Gastrocnemius medialis (tissue), 4 donors: ENCODE measurements around the gene SNX10.

Source experiments
- CTCF ChIP-seq, 5 experiments: fragments of 450-650 bp in 3 of 5; fragments of 200-600 bp in 2 of 5; sonication (generic) in 2 of 5; IDR thresholded peaks in 4 of 5; conservative IDR thresholded peaks in 1 of 5; 1 replicate in 4 of 5; 2 replicates in 1 of 5; pipeline ENCODE4 v1.5.1; 2016 to 2019; ENCODE audit warnings: antibody characterized with exemption in 5 of 5, mild to moderate bottlenecking in 3 of 5, moderate library complexity in 3 of 5
- POLR2A ChIP-seq, 2 donors: fragments of 450-650 bp; IDR thresholded peaks; one replicate each; pipeline ENCODE4 v1.6.1; 2017; ENCODE audit warnings: antibody characterized with exemption in 2 of 2, mild to moderate bottlenecking in 2 of 2, moderate library complexity in 2 of 2

GRCh38 chr7:26284477-26284876 is 7.2 kb upstream of the SNX10 start:
- TF ChIP-seq CTCF (IDR thresholded peaks at IDR 0.05 in 4 of 5, conservative IDR thresholded peaks at IDR 0.05 in 1 of 5) (no peak), POLR2A (IDR thresholded peaks at IDR 0.05) (no peak)
